Measurements from ENCODE around the gene SPATA46.

GRCh38 chr1:162364498-162364897, 12.2 kb downstream of the SPATA46 start:
- TF ChIP-seq, protein P1, sequence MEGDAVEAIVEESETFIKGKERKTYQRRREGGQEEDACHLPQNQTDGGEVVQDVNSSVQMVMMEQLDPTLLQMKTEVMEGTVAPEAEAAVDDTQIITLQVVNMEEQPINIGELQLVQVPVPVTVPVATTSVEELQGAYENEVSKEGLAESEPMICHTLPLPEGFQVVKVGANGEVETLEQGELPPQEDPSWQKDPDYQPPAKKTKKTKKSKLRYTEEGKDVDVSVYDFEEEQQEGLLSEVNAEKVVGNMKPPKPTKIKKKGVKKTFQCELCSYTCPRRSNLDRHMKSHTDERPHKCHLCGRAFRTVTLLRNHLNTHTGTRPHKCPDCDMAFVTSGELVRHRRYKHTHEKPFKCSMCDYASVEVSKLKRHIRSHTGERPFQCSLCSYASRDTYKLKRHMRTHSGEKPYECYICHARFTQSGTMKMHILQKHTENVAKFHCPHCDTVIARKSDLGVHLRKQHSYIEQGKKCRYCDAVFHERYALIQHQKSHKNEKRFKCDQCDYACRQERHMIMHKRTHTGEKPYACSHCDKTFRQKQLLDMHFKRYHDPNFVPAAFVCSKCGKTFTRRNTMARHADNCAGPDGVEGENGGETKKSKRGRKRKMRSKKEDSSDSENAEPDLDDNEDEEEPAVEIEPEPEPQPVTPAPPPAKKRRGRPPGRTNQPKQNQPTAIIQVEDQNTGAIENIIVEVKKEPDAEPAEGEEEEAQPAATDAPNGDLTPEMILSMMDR (IDR thresholded peaks at IDR 0.05; ENCODE audit: poor library complexity): no peak
- TF ChIP-seq EZH2 (IDR thresholded peaks at IDR 0.05; ENCODE audit: borderline replicate concordance): no peak

Measured in hepatocyte (in vitro differentiated cells).